Ecto neural progenitor cell (in vitro differentiated cells): ENCODE results near the gene ABCC5.

Experiments
- DNase-seq: peaks from one replicate; pipeline ENCODE4 v3.0.0-alpha.2; 2018; ENCODE audit warnings: low spot score

ABCC5 gene

DNA sequence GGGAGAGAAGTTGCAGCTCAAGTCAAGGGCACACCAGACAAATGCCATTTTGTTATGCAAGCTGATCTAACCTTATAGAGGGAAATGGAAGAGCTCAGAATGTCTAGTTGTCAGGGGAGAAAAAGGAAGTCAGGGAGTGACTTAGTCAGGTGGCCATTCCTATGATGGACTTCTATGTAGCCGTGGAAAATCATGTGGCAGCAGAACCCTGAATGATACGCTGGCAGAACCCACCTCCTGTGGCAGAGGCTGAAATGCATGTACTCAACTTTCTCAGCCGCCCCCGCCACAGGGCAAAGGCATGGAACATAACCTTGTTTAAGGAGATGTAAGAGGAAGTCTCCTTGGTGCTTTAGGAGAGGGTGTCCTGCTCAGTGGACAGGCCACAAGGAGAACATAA lies 95.3 kb downstream of the ABCC5 start:
- no peak for DNase-seq

- no peak for DNase-seq
Measured at GRCh38 chr3:183921096-183921495, 96.6 kb downstream of the ABCC5 start.

DNA sequence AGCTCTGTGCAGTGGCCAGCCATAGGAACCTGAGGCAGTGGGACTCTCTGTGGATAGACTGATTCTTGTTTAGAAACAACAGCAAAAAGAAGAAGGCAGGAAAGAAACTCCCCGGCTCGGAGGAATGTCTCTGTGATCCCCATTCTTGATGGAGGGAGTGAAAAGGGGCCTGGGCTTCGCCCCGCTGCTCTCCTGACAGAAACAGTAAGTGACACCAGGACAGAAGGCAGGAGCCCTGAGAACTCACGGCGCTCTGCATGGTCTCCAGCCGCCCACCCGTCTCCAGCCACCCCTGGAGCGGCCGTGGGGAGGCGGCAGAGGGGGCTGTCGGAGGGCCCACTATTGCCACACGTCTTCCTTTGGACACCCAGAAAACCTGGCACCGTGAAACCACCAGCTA lies 97.3 kb downstream of the ABCC5 start:
- no peak for DNase-seq

DNA sequence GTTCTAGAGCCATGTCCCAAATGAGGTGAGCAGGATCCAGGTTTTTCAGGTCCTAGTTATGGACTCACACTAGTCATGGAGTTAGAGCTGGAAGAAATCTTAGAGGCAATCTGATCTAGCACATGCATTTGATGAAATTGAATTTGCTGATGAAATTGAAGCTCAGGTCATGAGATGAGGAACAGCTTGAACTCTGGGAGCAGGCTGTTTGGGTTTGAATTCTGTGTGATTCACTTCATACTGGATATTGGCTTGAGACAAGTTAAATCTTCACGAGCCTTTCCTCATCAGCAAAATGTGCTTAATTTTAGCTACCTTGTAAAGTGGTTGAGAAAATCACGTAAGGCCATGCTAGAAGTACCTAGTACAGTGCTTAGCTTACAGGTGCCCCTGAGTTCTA lies 99.5 kb downstream of the ABCC5 start:
- DNase-seq, result no peak

DNA sequence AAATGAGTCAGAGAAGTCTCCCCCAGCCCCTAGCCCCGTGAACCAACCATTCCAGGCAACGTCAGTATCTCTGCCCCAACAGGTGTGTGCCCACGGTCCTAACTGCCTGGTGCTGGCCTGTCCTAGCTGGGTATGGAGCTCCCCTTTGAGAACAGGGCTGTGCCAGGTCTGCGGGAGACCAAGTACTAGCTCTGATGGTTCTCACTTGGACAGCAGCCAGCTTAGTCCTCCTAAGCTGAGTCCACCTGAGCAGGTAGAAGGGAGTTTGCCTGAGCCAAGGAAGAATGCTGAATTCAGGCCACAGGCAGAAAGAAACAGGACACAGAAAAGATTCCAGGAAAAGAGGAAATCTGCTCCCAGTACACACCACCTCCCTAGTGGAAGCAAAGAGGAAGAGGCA lies 99.9 kb downstream of the ABCC5 start:
- no peak for DNase-seq

GRCh38 chr3:183914856-183915255 lies 102.8 kb downstream of the ABCC5 start:
- no peak for DNase-seq

DNA sequence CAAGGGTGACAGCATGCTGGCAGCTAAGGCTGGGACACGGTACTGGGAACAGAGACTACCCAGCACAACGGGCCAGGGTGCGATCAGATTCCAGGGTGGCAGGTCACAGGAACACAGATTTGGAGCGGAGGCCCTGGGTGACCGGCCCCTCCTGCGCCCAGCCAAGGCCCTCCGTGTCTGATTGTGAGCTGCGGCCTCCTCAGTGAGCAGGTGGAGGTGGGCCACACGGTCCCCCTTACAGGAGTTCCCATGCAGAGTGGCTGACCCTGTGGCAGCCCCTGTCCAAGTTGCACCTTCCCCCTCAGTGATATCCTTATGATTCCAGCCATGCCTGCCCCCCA lies 104.1 kb downstream of the ABCC5 start:
- no peak for DNase-seq

GRCh38 chr3:183912895-183913579 lies 104.6 kb downstream of the ABCC5 start:
- no peak for DNase-seq

- DNase-seq, result no peak
Measured at GRCh38 chr3:183911763-183912506, 105.7 kb downstream of the ABCC5 start.

- DNase-seq, result no peak
Measured at GRCh38 chr3:183911087-183911486, 106.6 kb downstream of the ABCC5 start.

DNA sequence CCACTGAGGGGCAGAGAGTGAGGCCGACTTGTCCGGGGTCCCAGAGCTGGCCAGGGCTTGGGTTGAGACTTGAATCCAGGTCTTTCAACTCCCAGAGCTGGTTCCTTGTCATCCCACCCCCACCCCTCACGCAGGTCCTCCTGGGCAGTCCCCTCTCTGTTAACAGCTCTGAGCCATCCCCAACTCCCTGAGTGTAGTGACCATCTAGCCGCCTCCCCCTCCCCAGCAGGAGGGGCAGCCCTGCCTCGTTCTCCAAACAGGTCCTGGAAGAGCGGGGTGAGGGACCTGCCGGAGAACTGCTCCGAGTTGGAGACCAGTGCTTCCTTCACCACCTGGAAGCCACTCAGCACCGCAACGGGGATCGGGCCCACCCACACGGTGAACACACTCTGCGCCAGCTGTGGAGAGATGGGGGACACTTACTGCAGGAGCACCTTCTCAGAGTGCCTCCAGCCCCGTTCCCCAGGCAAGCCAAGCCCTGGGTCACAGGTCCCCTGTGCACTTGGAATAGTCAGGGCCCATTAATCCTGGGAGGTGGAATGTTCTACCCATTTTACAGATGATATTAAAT lies 108.6 kb downstream of the ABCC5 start:
- no peak for DNase-seq

DNA sequence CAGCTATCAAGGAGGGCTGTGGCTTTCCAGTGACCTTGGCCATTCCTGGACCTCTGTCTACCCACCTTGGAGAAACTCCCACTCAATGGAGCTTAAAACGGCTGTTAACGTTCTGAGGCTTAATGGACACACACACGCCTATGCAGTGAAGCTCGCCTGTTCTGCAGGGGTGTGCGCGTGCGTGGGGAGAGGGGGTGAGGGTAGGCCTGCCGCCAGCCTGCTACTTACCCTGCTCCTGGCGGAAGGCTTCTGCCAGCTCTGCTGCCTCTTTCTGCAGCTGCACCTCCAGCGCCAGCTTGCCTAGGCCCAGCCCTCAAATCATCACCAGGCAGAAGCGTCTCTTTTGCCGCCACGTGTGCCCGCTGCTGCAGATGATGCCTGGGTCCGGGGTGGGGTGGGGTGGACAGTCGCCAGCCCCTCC lies 109.8 kb downstream of the ABCC5 start:
- DNase-seq, result no peak

DNA sequence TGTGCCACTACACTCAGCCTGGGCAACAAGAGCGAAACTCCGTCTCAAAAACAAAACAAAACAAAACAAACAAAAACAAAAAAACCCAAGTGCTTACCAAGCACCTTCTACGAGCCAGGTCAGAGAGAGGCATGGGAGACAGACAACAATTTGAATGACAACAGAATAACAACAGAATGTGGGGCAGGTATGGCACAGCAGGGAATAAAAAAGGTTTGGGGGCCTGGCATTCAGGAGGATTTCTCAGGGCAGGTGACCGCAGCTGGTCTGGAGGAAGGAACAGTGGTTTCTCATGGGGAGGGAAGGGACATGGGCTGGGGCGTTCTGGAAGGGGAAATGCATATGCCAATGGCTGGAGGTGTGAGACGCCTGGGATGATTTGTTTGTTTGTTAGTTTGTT lies 110.5 kb downstream of the ABCC5 start:
- no peak for DNase-seq

- DNase-seq, result no peak
Measured at GRCh38 chr3:183906234-183906921, 111.3 kb downstream of the ABCC5 start.

DNA sequence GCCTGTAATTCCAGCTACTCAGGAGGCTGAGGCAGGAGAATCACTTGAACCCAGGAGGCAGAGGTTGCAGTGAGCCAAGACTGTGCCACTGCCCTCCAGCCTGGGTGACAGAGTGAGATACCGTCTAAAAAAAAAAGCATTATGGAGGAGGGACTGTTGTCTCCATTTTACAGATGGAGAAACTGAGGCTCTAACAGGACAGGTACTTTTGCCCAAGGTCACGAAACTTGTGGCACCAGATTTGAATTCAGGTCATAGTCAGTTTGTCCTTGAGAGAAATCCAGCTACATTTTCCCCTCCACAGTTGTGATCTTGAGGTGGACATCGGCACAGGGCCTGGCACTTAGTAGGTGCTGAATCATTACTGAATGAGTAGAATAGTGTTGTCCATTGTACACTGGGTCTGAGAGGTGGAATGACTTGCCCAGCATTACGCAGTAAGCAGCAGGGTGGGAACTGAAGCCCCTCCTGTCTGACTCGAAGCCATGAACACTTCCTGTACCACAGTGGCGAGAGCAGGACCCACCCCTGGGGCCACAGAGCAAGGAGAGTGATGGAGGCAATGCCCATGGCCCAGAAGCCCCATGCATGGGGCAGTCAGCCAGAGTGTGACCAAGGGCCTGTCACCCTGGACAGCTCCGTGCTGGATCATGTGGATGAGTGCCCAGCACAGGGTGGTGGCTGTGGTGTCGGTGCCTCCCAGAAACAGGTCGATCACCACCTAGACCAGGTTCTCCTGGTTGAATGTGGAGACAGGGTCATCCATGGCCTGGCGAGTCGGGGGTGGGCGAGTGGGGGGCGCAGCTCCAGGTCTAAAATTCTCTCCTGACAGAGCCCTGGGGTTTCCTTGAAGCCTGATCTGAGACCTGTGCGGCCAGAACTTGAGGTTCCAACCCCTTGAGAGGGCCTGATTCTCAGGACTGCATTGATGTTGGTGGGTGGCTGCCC lies 112.6 kb downstream of the ABCC5 start:
- DNase-seq, result no peak

- DNase-seq, result no peak
Measured at GRCh38 chr3:183898028-183898431, 119.7 kb downstream of the ABCC5 start.

DNA sequence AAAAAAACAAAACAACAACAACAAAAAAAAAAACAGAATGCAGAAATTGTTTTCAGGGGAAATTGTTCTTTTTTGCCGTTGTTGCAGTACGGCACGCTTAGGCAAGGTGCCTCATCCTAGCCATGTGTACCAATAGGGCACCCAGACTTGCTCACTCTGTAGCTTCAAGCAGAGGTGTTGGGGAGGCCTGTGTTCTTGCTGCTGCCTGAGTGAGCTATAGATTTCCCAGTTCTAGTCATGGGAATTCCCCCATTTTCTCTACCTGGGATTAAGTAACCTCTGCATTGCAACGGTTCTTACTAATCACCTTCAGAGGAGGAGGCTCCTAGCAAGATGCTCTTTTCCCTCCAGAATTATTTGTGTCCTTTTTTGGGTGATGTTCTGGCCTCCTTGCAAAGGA lies 120.1 kb downstream of the ABCC5 start:
- DNase-seq, result no peak

- DNase-seq, result no peak
Measured at GRCh38 chr3:183896610-183897009, 121.1 kb downstream of the ABCC5 start.

- DNase-seq, result no peak
Measured at GRCh38 chr3:183896184-183896583, 121.5 kb downstream of the ABCC5 start.

GRCh38 chr3:183895774-183896173 lies 121.9 kb downstream of the ABCC5 start:
- DNase-seq, result no peak

GRCh38 chr3:183895296-183895695 lies 122.4 kb downstream of the ABCC5 start:
- no peak for DNase-seq
